PC-9 (cell line): ENCODE measurements around the gene SNRPA1. TPM values are rescaled to one million over a fixed set of nuclear protein-coding genes. Genes with fewer than 3 reads are reported as not detected.

Experiments
- BruUV-seq: library from RNA; stranded (reverse); fragments of 400-500 nt; replicated peaks from 2 replicates; lab custom pipeline; 2021; lab: Mats Ljungman, UMichigan
- CTCF ChIA-PET: fragments of 300-600 bp; sonication (Branson Sonifier 250); formaldehyde crosslinking; loops from one replicate; lab custom pipeline; 2022; ENCODE audit warnings: antibody characterized with exemption; lab: Charles Lee
- POLR2A ChIA-PET: fragments of 300-600 bp; sonication (Branson Sonifier 250); formaldehyde crosslinking; loops from one replicate; lab custom pipeline; 2022; ENCODE audit warnings: antibody characterized with exemption; ENCODE audit not compliant: unreplicated experiment; lab: Charles Lee
- DNase-seq, 2 experiments: peaks; one replicate each; pipeline versions ENCODE4 v3.0.0 to v3.0.0-alpha.2; 2015 to 2022; ENCODE audit warnings: mixed read lengths in 1 of 2
- H2AFZ ChIP-seq: fragments of 200-600 bp; sonication (generic); 2 replicates; pipeline ENCODE4 v1.8.1; 2017; ENCODE audit warnings: antibody characterized with exemption
- H3F3A ChIP-seq: fragments of 200-600 bp; sonication (generic); 2 replicates; pipeline ENCODE4 v1.8.1; 2017; ENCODE audit warnings: antibody characterized with exemption, mild to moderate bottlenecking, low read depth; ENCODE audit not compliant: insufficient read depth
- H3K27ac ChIP-seq: fragments of 200-600 bp; sonication (generic); 2 replicates; pipeline ENCODE4 v1.6.1; 2016; ENCODE audit warnings: mixed run types
- H3K27me3 ChIP-seq: fragments of 200-600 bp; sonication (generic); 2 replicates; pipeline ENCODE4 v1.6.1; 2016; ENCODE audit warnings: low read depth, mixed run types; ENCODE audit not compliant: insufficient read depth
- H3K36me3 ChIP-seq: fragments of 200-600 bp; sonication (generic); 2 replicates; pipeline ENCODE4 v1.6.1; 2016; ENCODE audit warnings: low read depth, mixed run types
- H3K4me1 ChIP-seq: fragments of 200-600 bp; sonication (generic); replicated peaks from 2 replicates; pipeline ENCODE4 v1.6.1; 2016; ENCODE audit warnings: mixed run types; ENCODE audit not compliant: insufficient read depth
- H3K4me2 ChIP-seq: fragments of 200-600 bp; sonication (generic); 2 replicates; pipeline ENCODE4 v1.6.1; 2017; ENCODE audit warnings: mixed run types
- H3K4me3 ChIP-seq: fragments of 200-600 bp; sonication (generic); 2 replicates; pipeline ENCODE4 v1.6.1; 2016; ENCODE audit warnings: mixed run types
- H3K79me2 ChIP-seq: fragments of 200-600 bp; sonication (generic); 2 replicates; pipeline ENCODE4 v1.6.1; 2017; ENCODE audit warnings: low read depth, mixed run types
- H3K9me2 ChIP-seq: fragments of 200-600 bp; sonication (generic); 2 replicates; pipeline ENCODE4 v1.8.1; 2017; ENCODE audit warnings: mild to moderate bottlenecking; ENCODE audit not compliant: insufficient read depth
- H3K9me3 ChIP-seq: fragments of 200-600 bp; sonication (generic); 2 replicates; pipeline ENCODE4 v1.8.1; 2016; ENCODE audit warnings: low read depth; ENCODE audit not compliant: insufficient read depth
- H4K20me1 ChIP-seq: fragments of 200-600 bp; sonication (generic); 2 replicates; pipeline ENCODE4 v1.8.1; 2017; ENCODE audit not compliant: insufficient read depth
- CTCF ChIP-seq: fragments of 200-600 bp; sonication (generic); conservative IDR thresholded peaks from 2 replicates; pipeline ENCODE4 v1.6.1; 2017; ENCODE audit warnings: mixed run types, antibody characterized with exemption, mild to moderate bottlenecking, moderate library complexity
- EZH2 ChIP-seq: fragments of 200-600 bp; sonication (generic); IDR thresholded peaks from 2 replicates; pipeline ENCODE4 v1.8.0; 2017; ENCODE audit warnings: antibody characterized with exemption, low read depth
- intact Hi-C: fragments of 100-400 bp; cut with micrococcal nuclease; formaldehyde crosslinking; loops from one replicate; pipeline ENCODE4 v1.10.0; 2022; ENCODE audit not compliant: unreplicated experiment
- total RNA-seq: library from RNA; stranded (reverse); gene quantifications from 2 replicates; pipeline ENCODE4 v1.2.3, GENCODE V29; 2021

SNRPA1 gene
- total RNA-seq, 1 experiment from 2014 or later: 95.0 TPM

- intact Hi-C loops: no loop called here
- POLR2A ChIA-PET: no interaction called here
- Histone ChIP-seq H4K20me1 (peaks cover 4% of the 10 kb centered on the region; the same call in 1 of the 2 replicates), H3F3A (peaks cover 4% of the 10 kb centered on the region; the same call in 1 of the 2 replicates), H3K9me3 (no peaks in the 10 kb centered on the region), H3K27me3 (no peaks in the 10 kb centered on the region), H3K27ac (no peak overlapping the region), H2AFZ (no peak overlapping the region), H3K4me1 (no peaks in the 10 kb centered on the region), H3K4me2 (no peak overlapping the region), H3K4me3 (no peak overlapping the region), H3K79me2 (no peaks in the 10 kb centered on the region), H3K36me3 (peaks cover 23% of the 10 kb centered on the region), H3K9me2 (no peaks in the 10 kb centered on the region)
- TF ChIP-seq CTCF (0 out of 2 replicates have a peak, but pooled peaks have one; percentile 35), EZH2 (no peak)
- CTCF ChIA-PET: no interaction called here
- no peak for DNase-seq
- BruUV-seq: no TSS peak
Measured at GRCh38 chr15:101269479-101270223, 25.4 kb downstream of the SNRPA1 start.

GRCh38 chr15:101267320-101268104, 27.5 kb downstream of the SNRPA1 start:
- no peaks in the 10 kb centered on the region for H3K27me3 ChIP-seq
- intact Hi-C loops: no loop called here
- no peak for DNase-seq
- no peak overlapping the region for H3K27ac ChIP-seq
- BruUV-seq: no TSS peak
- POLR2A ChIA-PET: no interaction called here
- H4K20me1 ChIP-seq: 0 out of 2 replicates have a peak, but pooled peaks cover 4% of the 10 kb centered on the region
- H3K4me2 ChIP-seq: no peak overlapping the region
- H3K36me3 ChIP-seq: peaks cover 14% of the 10 kb centered on the region; the same call in 1 of the 2 replicates
- H3K9me2 ChIP-seq: no peaks in the 10 kb centered on the region
- CTCF ChIA-PET: no interaction called here
- TF ChIP-seq CTCF (no peak), EZH2 (no peak)
- H3K79me2 ChIP-seq: no peaks in the 10 kb centered on the region
- no peak overlapping the region for H2AFZ ChIP-seq
- H3F3A ChIP-seq: peaks cover 4% of the 10 kb centered on the region; the same call in 1 of the 2 replicates
- no peaks in the 10 kb centered on the region for H3K9me3 ChIP-seq
- H3K4me3 ChIP-seq: no peak overlapping the region
- no peaks in the 10 kb centered on the region for H3K4me1 ChIP-seq

GRCh38 chr15:101266787-101267186, 28.3 kb downstream of the SNRPA1 start:
- H3K4me2 ChIP-seq: no peak overlapping the region
- POLR2A ChIA-PET: no interaction called here
- peaks cover 4% of the 10 kb centered on the region; the same call in 1 of the 2 replicates for H3F3A ChIP-seq
- H3K9me2 ChIP-seq: no peaks in the 10 kb centered on the region
- CTCF ChIA-PET: no interaction called here
- no peaks in the 10 kb centered on the region for H3K9me3 ChIP-seq
- no TSS peak for BruUV-seq
- H2AFZ ChIP-seq: no peak overlapping the region
- no peaks in the 10 kb centered on the region for H3K4me1 ChIP-seq
- H4K20me1 ChIP-seq: 0 out of 2 replicates have a peak, but pooled peaks cover under 1% of the 10 kb centered on the region
- intact Hi-C loops: no loop called here
- no peak overlapping the region for H3K4me3 ChIP-seq
- no peak overlapping the region for H3K27ac ChIP-seq
- H3K27me3 ChIP-seq: no peaks in the 10 kb centered on the region
- no peaks in the 10 kb centered on the region for H3K79me2 ChIP-seq
- TF ChIP-seq CTCF (no peak), EZH2 (no peak)
- H3K36me3 ChIP-seq: 0 out of 2 replicates have a peak, but pooled peaks cover 10% of the 10 kb centered on the region
- no peak for DNase-seq
